Osteocyte (in vitro differentiated cells): Measurements from ENCODE around the gene MKX. TPM values are rescaled to one million over a fixed set of nuclear protein-coding genes. Genes with fewer than 3 reads are reported as not detected.

Experiments
- DNase-seq: peaks from one replicate; pipeline ENCODE4 v3.0.0; 2021; ENCODE audit warnings: mixed read lengths; ENCODE audit not compliant: unreplicated experiment; ENCODE audit errors: extremely low spot score
- H3K27ac Mint-ChIP-seq: one replicate; pipeline ENCODE4 v1.8.0; 2021; ENCODE audit warnings: mild to moderate bottlenecking, mixed read lengths; ENCODE audit not compliant: unreplicated experiment
- H3K27me3 Mint-ChIP-seq: one replicate; pipeline ENCODE4 v1.8.0; 2021; ENCODE audit warnings: mixed read lengths; ENCODE audit not compliant: unreplicated experiment
- H3K36me3 Mint-ChIP-seq: one replicate; pipeline ENCODE4 v1.8.0; 2021; ENCODE audit warnings: mixed read lengths; ENCODE audit not compliant: unreplicated experiment
- H3K4me1 Mint-ChIP-seq: one replicate; pipeline ENCODE4 v1.8.0; 2021; ENCODE audit warnings: mixed read lengths; ENCODE audit not compliant: unreplicated experiment
- H3K4me3 Mint-ChIP-seq: one replicate; pipeline ENCODE4 v1.8.0; 2021; ENCODE audit warnings: mild to moderate bottlenecking, moderate library complexity, mixed read lengths; ENCODE audit not compliant: unreplicated experiment
- H3K9me3 Mint-ChIP-seq: one replicate; pipeline ENCODE4 v1.8.0; 2021; ENCODE audit warnings: mixed read lengths; ENCODE audit not compliant: unreplicated experiment
- CTCF ChIP-seq: fragments of 200-600 bp; sonication (generic); IDR thresholded peaks from 2 replicates; pipeline ENCODE4 v1.5.0; 2021; ENCODE audit warnings: antibody characterized with exemption, mild to moderate bottlenecking, moderate library complexity
- total RNA-seq: library from RNA; stranded (reverse); gene quantifications from 2 replicates; pipeline ENCODE4 v1.2.1, GENCODE V29; 2021

Gene MKX
- total RNA-seq, 1 donor from 2014 or later: 21.5 TPM

- no peak for TF ChIP-seq CTCF
- no peak for DNase-seq
- Mint-ChIP-seq H3K4me1 (peaks cover 30% of the 10 kb centered on the region), H3K9me3 (no peaks in the 10 kb centered on the region), H3K36me3 (peaks cover 4% of the 10 kb centered on the region), H3K27ac (peak overlapping the region; percentile 63), H3K27me3 (peaks cover 27% of the 10 kb centered on the region), H3K4me3 (peak overlapping the region; percentile 87)
Measured at GRCh38 chr10:27744802-27745731, 552 bp downstream of the MKX start.

GRCh38 chr10:27743877-27744801 is 1.5 kb downstream of the MKX start:
- Mint-ChIP-seq H3K4me3 (peak overlapping the region; percentile 87), H3K4me1 (peaks cover 30% of the 10 kb centered on the region), H3K36me3 (peaks cover 6% of the 10 kb centered on the region), H3K27ac (peak overlapping the region; percentile 91), H3K9me3 (no peaks in the 10 kb centered on the region), H3K27me3 (peaks cover 19% of the 10 kb centered on the region)
- no peak for TF ChIP-seq CTCF
- peak; percentile 90 for DNase-seq

- DNase-seq: peak; percentile 88
- no peak for TF ChIP-seq CTCF
- peaks cover 9% of the 10 kb centered on the region for H3K36me3 Mint-ChIP-seq
- H3K9me3 Mint-ChIP-seq: no peaks in the 10 kb centered on the region
- peaks cover 13% of the 10 kb centered on the region for H3K27me3 Mint-ChIP-seq
- peak overlapping the region; percentile 91 for H3K27ac Mint-ChIP-seq
- H3K4me1 Mint-ChIP-seq: peaks cover 30% of the 10 kb centered on the region
- peak overlapping the region; percentile 87 for H3K4me3 Mint-ChIP-seq
Measured at GRCh38 chr10:27743012-27743876, 2.4 kb downstream of the MKX start.

- peaks cover 10% of the 10 kb centered on the region for H3K27me3 Mint-ChIP-seq
- TF ChIP-seq CTCF: peak; percentile 90
Measured at GRCh38 chr10:27742195-27743011, 3.2 kb downstream of the MKX start.

More at GRCh38 chr10:27742195-27743011, 3.2 kb downstream of the MKX start:
- Mint-ChIP-seq H3K27ac (peak overlapping the region; percentile 91), H3K4me1 (peaks cover 30% of the 10 kb centered on the region), H3K9me3 (no peaks in the 10 kb centered on the region), H3K4me3 (peak overlapping the region; percentile 87), H3K36me3 (peaks cover 13% of the 10 kb centered on the region)
- DNase-seq: peak; percentile 95
